ENCODE results near the gene NELFA.
"Not testable (repeated sequence)": the region's sequence is repeated elsewhere in the genome, so short reads cannot be mapped to it uniquely, and the experiment has no call there.

The NELFA gene

DNA sequence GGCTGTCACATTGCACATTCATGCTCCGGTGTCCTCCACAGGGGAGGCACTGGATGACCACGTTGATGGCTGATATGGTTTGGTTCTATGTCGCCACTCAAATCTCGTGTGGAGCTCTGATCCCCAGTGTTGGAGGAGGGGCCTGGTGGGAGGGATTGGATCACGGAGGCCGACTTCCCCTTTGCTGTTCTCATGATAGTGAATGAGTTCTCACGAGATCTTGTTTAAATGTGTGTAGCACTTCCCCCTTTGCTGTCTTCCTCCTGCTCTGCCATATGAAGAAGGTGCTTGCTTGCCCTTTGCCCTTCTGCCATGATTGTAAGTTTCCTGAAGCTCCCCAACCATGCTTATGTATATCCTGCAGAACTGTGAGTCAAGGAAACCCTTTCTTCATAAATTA, 28.1 kb upstream of the NELFA start:
- TF ChIP-seq, protein P1, sequence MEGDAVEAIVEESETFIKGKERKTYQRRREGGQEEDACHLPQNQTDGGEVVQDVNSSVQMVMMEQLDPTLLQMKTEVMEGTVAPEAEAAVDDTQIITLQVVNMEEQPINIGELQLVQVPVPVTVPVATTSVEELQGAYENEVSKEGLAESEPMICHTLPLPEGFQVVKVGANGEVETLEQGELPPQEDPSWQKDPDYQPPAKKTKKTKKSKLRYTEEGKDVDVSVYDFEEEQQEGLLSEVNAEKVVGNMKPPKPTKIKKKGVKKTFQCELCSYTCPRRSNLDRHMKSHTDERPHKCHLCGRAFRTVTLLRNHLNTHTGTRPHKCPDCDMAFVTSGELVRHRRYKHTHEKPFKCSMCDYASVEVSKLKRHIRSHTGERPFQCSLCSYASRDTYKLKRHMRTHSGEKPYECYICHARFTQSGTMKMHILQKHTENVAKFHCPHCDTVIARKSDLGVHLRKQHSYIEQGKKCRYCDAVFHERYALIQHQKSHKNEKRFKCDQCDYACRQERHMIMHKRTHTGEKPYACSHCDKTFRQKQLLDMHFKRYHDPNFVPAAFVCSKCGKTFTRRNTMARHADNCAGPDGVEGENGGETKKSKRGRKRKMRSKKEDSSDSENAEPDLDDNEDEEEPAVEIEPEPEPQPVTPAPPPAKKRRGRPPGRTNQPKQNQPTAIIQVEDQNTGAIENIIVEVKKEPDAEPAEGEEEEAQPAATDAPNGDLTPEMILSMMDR (IDR thresholded peaks at IDR 0.05; ENCODE audit: insufficient read depth, low read depth, low read length, missing control alignments): no peak
- no peak for DNase-seq (ENCODE audit: low read depth)
- no peak overlapping the region for H3K4me3 ChIP-seq (ENCODE audit: low read depth, low read length)

DNA sequence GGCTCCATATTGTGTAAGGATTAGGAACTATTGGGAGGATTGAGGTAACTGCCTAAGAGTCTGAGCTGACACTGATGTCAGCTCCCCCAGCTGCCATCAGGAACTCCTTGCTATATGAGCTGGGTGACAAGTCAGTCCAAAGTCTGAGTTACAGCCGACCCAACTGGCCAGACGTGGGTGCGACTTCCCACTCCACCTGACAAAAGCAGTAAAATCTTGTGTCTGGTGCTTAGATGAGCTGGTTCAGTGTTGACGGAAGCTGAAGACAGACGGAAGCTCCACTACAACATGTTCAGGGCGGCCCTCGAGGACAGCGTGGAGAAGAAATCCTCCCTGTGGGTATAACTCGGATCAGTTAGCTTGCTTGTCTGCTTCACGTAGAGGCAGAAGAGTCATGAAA, 27.6 kb upstream of the NELFA start:
- TF ChIP-seq, protein P1 (IDR thresholded peaks at IDR 0.05; ENCODE audit: insufficient read depth, low read depth, low read length, missing control alignments): no peak
- no peak overlapping the region for H3K4me3 ChIP-seq (ENCODE audit: low read depth, low read length)
- no peak for DNase-seq (ENCODE audit: low read depth)

DNA sequence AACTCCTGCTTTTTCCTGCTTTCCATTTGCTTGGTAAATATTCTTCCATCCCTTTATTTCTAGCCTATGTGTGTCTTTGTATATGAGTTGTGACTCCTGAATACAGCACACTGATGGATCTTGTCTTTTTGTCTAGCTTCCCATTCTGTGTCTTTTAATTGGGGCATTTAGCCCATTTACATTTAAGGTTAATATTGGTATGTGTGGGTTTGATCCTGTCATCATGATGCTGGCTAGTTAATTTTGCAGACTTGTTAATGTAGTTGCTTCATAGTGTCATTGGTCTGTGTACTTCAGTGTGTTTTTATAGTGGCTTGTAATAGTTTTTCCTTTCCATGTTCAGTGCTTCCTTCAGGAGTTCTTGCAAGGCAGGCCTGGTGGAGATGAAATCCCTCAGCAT, 22.4 kb upstream of the NELFA start:
- not testable (repeated sequence) for H3K4me3 ChIP-seq (ENCODE audit: low read depth, low read length); DNase-seq (ENCODE audit: low read depth)

DNA sequence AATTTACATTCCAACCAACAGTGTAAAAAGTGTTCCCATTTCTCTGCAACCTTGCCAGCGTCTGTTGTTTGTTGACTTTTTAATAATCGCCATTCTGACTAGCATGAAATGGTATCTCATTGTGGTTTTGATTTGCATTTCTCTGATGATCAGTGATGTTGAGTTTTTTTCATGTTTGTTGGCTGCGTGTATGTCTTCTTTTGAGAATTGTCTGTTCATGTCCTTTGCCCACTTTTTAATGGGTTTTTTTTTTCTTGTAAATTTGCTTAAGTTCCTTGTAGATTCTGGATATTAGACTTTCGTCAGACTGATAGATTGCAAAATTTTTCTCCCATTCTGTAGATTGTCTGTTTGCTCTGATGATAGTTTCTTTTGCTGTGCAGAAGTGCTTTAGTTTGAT, 18.3 kb upstream of the NELFA start:
- not testable (repeated sequence) for DNase-seq (ENCODE audit: low read depth); H3K4me3 ChIP-seq (ENCODE audit: low read depth, low read length)

DNA sequence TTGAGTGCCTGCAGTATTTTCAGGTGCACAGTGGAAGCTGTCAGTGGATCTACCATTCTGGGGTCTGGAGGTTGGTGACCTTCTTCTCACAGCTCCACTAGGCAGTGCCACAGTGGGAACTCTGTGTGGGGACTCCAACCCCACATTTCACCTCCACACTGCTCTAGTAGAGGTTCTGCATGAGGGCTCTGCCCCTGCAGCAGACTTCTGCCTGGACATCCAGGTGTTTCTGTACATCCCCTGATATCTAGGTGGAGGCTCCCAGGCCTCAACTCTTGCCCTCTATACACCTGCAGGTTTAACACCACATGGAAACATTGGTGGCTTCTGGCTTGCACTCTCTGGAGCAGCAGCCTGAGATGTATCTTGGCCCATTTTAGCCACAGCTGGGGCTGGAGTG, 17.0 kb upstream of the NELFA start:
- DNase-seq (ENCODE audit: low read depth): no peak
- TF ChIP-seq, protein P1 (IDR thresholded peaks at IDR 0.05; ENCODE audit: insufficient read depth, low read depth, low read length, missing control alignments): no peak
- no peak overlapping the region for H3K4me3 ChIP-seq (ENCODE audit: low read depth, low read length)

DNA sequence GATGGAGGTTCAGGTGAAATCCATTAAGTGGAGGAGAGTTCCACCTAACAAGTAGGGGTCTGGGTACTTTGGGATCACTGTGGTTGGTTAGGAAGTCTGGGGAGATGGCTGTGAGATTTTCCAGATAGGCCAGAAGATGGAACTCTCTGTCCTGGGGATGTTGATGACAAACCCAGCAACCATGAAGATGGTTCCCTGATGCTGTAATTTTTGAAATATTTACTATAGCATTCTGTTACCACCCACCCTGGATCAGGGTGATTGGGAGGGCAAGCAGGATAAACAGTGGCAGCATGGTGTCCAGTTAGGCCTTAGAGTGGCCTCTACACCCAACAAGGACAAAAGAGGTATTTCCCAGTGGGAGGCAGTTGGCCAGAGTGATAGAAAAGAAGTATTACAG, 15.9 kb upstream of the NELFA start:
- no peak overlapping the region for H3K4me3 ChIP-seq (ENCODE audit: low read depth, low read length)
- TF ChIP-seq, protein P1 (IDR thresholded peaks at IDR 0.05; ENCODE audit: insufficient read depth, low read depth, low read length, missing control alignments): no peak
- DNase-seq (ENCODE audit: low read depth): no peak

DNA sequence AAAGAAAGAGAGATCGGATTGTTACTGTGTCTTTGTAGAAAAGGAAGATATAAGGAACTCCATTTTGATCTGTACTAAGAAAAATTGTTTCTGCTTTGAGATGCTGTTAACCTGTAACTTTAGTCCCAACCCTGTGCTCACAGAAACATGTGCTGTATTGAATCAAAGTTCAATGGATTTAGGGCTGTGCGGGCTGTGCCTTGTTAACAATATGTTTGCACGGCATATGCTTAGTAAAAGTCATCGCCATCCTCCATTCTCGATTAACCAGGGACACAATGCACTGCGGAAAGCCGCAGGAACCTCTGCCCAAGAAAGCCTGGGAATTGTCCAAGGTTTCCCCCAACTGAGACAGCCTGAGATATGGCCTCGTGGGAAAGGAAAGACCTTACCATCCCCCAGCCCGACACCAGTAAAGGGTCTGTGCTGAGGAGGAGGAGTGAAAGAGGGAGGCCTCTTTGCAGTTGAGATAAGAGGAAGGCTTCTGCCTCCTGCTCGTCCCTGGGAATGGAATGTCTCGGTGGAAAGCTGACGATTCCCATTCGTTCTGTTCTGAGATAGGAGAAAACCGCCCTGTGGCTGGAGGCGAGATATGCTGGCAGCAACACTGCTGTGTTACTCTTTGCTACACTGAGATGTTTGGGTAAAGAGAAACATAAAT, 12.7 kb upstream of the NELFA start:
- not testable (repeated sequence) for DNase-seq (ENCODE audit: low read depth); H3K4me3 ChIP-seq (ENCODE audit: low read depth, low read length)

DNA sequence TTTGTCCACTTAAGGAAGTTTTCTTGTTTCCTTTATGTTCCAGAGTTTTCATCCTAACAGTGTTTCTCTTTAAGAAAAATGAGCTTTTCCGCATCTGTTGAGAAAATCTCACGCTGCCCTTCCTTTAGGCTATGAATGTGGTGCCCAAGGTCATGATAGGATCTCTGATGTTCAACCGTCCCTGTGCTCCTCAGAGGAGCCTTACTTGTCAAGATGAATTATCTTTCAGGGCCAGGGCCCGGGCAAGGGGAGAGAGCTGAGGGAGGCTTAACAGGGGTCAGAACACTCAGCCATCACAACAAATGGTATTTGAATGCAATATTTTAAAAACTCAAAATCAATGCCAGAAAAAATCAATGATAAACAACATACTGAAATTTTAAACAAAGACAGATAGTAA, 6.2 kb upstream of the NELFA start:
- no peak for DNase-seq (ENCODE audit: low read depth)
- H3K4me3 ChIP-seq (ENCODE audit: low read depth, low read length): no peak overlapping the region
- TF ChIP-seq, protein P1 (IDR thresholded peaks at IDR 0.05; ENCODE audit: insufficient read depth, low read depth, low read length, missing control alignments): no peak

DNA sequence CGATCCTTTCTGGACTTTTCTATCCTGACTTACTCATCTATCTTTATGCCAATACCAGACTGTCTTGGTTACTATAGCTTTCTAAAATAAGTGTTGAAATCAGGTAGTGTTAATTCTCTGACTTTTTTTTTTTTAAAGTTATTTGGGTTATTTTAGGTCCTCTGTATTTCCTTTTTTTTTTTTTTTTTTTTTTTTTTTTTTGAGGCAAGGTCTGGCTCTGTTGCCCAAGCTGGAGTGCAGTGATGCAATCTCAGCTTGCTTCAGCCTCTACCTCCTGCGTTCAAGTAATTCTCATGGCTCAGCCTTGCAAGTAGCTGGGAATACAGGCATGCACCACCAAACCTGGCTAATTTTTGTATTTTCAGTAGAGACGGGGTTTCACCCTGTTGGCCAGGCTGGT, 2.8 kb upstream of the NELFA start:
- DNase-seq (ENCODE audit: low read depth): no peak
- H3K4me3 ChIP-seq (ENCODE audit: low read depth, low read length): no peak overlapping the region
- TF ChIP-seq, protein P1 (IDR thresholded peaks at IDR 0.05; ENCODE audit: insufficient read depth, low read depth, low read length, missing control alignments): no peak

Measured in GM12865 (cell line).